K562 (cell line): ENCODE results near the gene NECTIN1. TPM values are rescaled to one million over a fixed set of nuclear protein-coding genes. Genes with fewer than 3 reads are reported as not detected.

Experiments used
- AFF4 ChIP-seq: sonication (generic); formaldehyde crosslinking; IDR thresholded peaks from 2 replicates; pipeline ENCODE4 v1.8.0; 2023; ENCODE audit warnings: mild to moderate bottlenecking, missing genetic modification reagents
- CLOCK ChIP-seq: fragments of 250-450 bp; sonication (Bioruptor Pico); IDR thresholded peaks from 2 replicates; pipeline ENCODE4 v1.4.0; 2020; ENCODE audit warnings: mild to moderate bottlenecking, moderate library complexity, borderline replicate concordance
- DMBX1 ChIP-seq: fragments of 250-450 bp; sonication (Bioruptor Pico); IDR thresholded peaks from 2 replicates; pipeline ENCODE4 v1.8.0; 2022; ENCODE audit warnings: inconsistent platforms, mild to moderate bottlenecking, moderate library complexity, borderline replicate concordance
- NFE2L1 ChIP-seq: fragments of 450-650 bp; IDR thresholded peaks from 2 replicates; pipeline ENCODE4 v1.6.1; 2016; ENCODE audit warnings: missing genetic modification characterization, low read depth, mild to moderate bottlenecking, missing compliant biosample characterization, moderate library complexity, borderline replicate concordance
- POU5F1 ChIP-seq: fragments of 150-350 bp; IDR thresholded peaks from 2 replicates; pipeline ENCODE4 v1.6.1; 2014; ENCODE audit warnings: borderline replicate concordance, low read length, low read depth, mild to moderate bottlenecking; ENCODE audit not compliant: partially characterized antibody
- RAD21 ChIP-seq, 2 experiments: fragments of 250-450 bp in 1 of 2; fragments of 450-650 bp in 1 of 2; sonication (Bioruptor Pico) in 1 of 2; formaldehyde crosslinking in 1 of 2; IDR thresholded peaks in 1 of 2; conservative IDR thresholded peaks in 1 of 2; 2 replicates each; pipeline versions ENCODE4 v1.4.0 to v1.8.0; 2020 to 2022; ENCODE audit warnings: mild to moderate bottlenecking in 2 of 2, moderate library complexity in 1 of 2
- SMC3 ChIP-seq: conservative IDR thresholded peaks from 2 replicates; pipeline ENCODE4 v1.6.1; 2011; ENCODE audit warnings: low read depth, low read length, improper control_type of control experiment; ENCODE audit not compliant: insufficient read depth
- TEAD4 ChIP-seq, 2 experiments: sonication (generic) in 1 of 2; formaldehyde crosslinking in 1 of 2; IDR thresholded peaks; 2 replicates each; pipeline versions ENCODE4 v1.6.1 to v1.8.0; 2012 to 2022; ENCODE audit warnings: borderline replicate concordance in 1 of 2, inconsistent platforms in 1 of 2, low read length in 1 of 2, mild to moderate bottlenecking in 1 of 2, missing genetic modification reagents in 1 of 2
- TGIF2 ChIP-seq: sonication (generic); formaldehyde crosslinking; IDR thresholded peaks from 2 replicates; pipeline ENCODE4 v1.8.1; 2022; ENCODE audit warnings: mild to moderate bottlenecking, missing genetic modification reagents, moderate library complexity
- ZKSCAN3 ChIP-seq: fragments of 250-450 bp; sonication (Bioruptor Pico); IDR thresholded peaks from 2 replicates; pipeline ENCODE4 v1.4.0; 2020
- polyA plus RNA-seq, 8 experiments: library from polyadenylated mRNA; depleted of rRNA in 4 of 8; stranded (reverse) in 5 of 8; unstranded in 3 of 8; fragments of >200 nt; fragmentation: Nextera tagmentation in 2 of 8; fragmentation: Illumina TruSeq in 1 of 8; extraction: Ambion mirVana in 2 of 8; extraction: Trizol in 1 of 8; gene quantifications; 2 replicates each; pipeline versions ENCODE4 v1.2.1 to v1.2.3, GENCODE V29; 2011 to 2014; ENCODE audit warnings: inconsistent platforms in 1 of 8, missing spikeins in 1 of 8
- total RNA-seq, 7 experiments: library from RNA; depleted of rRNA in 6 of 7; stranded (reverse); fragments of >200 nt in 6 of 7; fragmentation: Illumina TruSeq in 2 of 7; extraction: Trizol in 2 of 7; gene quantifications; 2 replicates each; pipeline versions ENCODE4 v1.2.1 to v1.2.3, GENCODE V29; 2011 to 2021; ENCODE audit warnings: low replicate concordance in 1 of 7

Gene NECTIN1
- total and polyA plus RNA-seq, 9 of the 15 experiments (the other 6 are each of a cell fraction or from before 2014, with no cell fraction given): 0.09 to 0.53 (median 0.23) TPM; not detected in 2

- TF ChIP-seq TGIF2 (no peak), DMBX1 (CRISPR knock-in tag) (no peak), TEAD4 (IDR thresholded peaks at IDR 0.05; ENCODE audit: low read length) (no peak), TEAD4 (CRISPR knock-in tag; IDR thresholded peaks at IDR 0.05; ENCODE audit: borderline replicate concordance) (no peak), NFE2L1 (tag) (no peak), SMC3 (peak; percentile 27; the same call in 1 of the 2 replicates), RAD21 (CRISPR knock-in tag; conservative IDR thresholded peaks at IDR 0.05 in 1 of 2, IDR thresholded peaks at IDR 0.05 in 1 of 2) (peak in 1 of 2 experiments; percentile 45; a peak in 2 of 4 replicates), CLOCK (CRISPR knock-in tag) (no peak), AFF4 (CRISPR knock-in tag) (no peak), POU5F1 (no peak), ZKSCAN3 (CRISPR knock-in tag) (no peak)
Observed at GRCh38 chr11:119721129-119722120, 7.6 kb downstream of the NECTIN1 start (continued).
